ENCODE measurements around the gene HIRA. TPM values are rescaled to one million over a fixed set of nuclear protein-coding genes. Genes with fewer than 3 reads are reported as not detected.
A peak's percentile ranks its signal among the peaks of the same experiment; 100 is the strongest.
"Not testable (repeated sequence)": the region's sequence is repeated elsewhere in the genome, so short reads cannot be mapped to it uniquely, and the experiment has no call there.

The HIRA gene
- total RNA-seq, 1 experiment from 2014 or later, result 20.0 TPM

GRCh38 chr22:19330205-19330604 lies 101.3 kb downstream of the HIRA start:
- H3K9me3 ChIP-seq (ENCODE audit: low read length), result not testable (repeated sequence)
- H3K36me3 ChIP-seq (ENCODE audit: insufficient read depth, low read length), result peaks cover 58% of the 10 kb centered on the region

GRCh38 chr22:19329454-19329853 lies 102.1 kb downstream of the HIRA start:
- Histone ChIP-seq H3K4me3 (ENCODE audit: low read length) (no peak overlapping the region), H3K9ac (ENCODE audit: low read length) (no peak overlapping the region), H3K9me2 (replicated peaks; ENCODE audit: insufficient read depth, low read length) (no peaks in the 10 kb centered on the region), H3K27me3 (ENCODE audit: low read length) (no peaks in the 10 kb centered on the region), H3K79me2 (ENCODE audit: low read length) (no peaks in the 10 kb centered on the region), H3K27ac (ENCODE audit: low read length) (no peak overlapping the region), H3K4me2 (ENCODE audit: low read depth, low read length, poor library complexity, severe bottlenecking) (no peak overlapping the region), H3K4me1 (ENCODE audit: low read length) (no peaks in the 10 kb centered on the region), H3K9me3 (ENCODE audit: low read length) (peaks cover 9% of the 10 kb centered on the region), H2AFZ (ENCODE audit: low read length) (no peak overlapping the region), H3K36me3 (ENCODE audit: insufficient read depth, low read length) (peaks cover 50% of the 10 kb centered on the region), H4K20me1 (ENCODE audit: insufficient read depth, low read depth, low read length) (no peaks in the 10 kb centered on the region)
- no peak for DNase-seq

More at GRCh38 chr22:19330205-19330604, 101.3 kb downstream of the HIRA start:
- not testable (repeated sequence) for H3K27ac ChIP-seq (ENCODE audit: low read length); H3K9ac ChIP-seq (ENCODE audit: low read length); H3K4me3 ChIP-seq (ENCODE audit: low read length); H4K20me1 ChIP-seq (ENCODE audit: insufficient read depth, low read depth, low read length); H3K4me2 ChIP-seq (ENCODE audit: low read depth, low read length, poor library complexity, severe bottlenecking); H3K27me3 ChIP-seq (ENCODE audit: low read length); H3K9me2 ChIP-seq (replicated peaks; ENCODE audit: insufficient read depth, low read length); H2AFZ ChIP-seq (ENCODE audit: low read length); H3K4me1 ChIP-seq (ENCODE audit: low read length); DNase-seq; H3K79me2 ChIP-seq (ENCODE audit: low read length)

GRCh38 chr22:19325296-19325948 lies 106.1 kb downstream of the HIRA start:
- Histone ChIP-seq H2AFZ (ENCODE audit: low read length) (no peak overlapping the region), H3K4me2 (ENCODE audit: low read depth, low read length, poor library complexity, severe bottlenecking) (no peak overlapping the region), H3K79me2 (ENCODE audit: low read length) (no peaks in the 10 kb centered on the region), H3K36me3 (ENCODE audit: insufficient read depth, low read length) (peaks cover 22% of the 10 kb centered on the region), H3K9ac (ENCODE audit: low read length) (no peak overlapping the region), H3K4me3 (ENCODE audit: low read length) (no peak overlapping the region), H3K27me3 (ENCODE audit: low read length) (no peaks in the 10 kb centered on the region), H4K20me1 (ENCODE audit: insufficient read depth, low read depth, low read length) (no peaks in the 10 kb centered on the region), H3K9me3 (ENCODE audit: low read length) (peaks cover 5% of the 10 kb centered on the region), H3K4me1 (ENCODE audit: low read length) (no peaks in the 10 kb centered on the region), H3K9me2 (replicated peaks; ENCODE audit: insufficient read depth, low read length) (no peaks in the 10 kb centered on the region), H3K27ac (ENCODE audit: low read length) (no peak overlapping the region)
- peak; percentile 41 for DNase-seq

- not testable (repeated sequence) for H3K36me3 ChIP-seq (ENCODE audit: insufficient read depth, low read length); H2AFZ ChIP-seq (ENCODE audit: low read length); H3K27ac ChIP-seq (ENCODE audit: low read length); H3K4me1 ChIP-seq (ENCODE audit: low read length); H3K79me2 ChIP-seq (ENCODE audit: low read length); H3K9me2 ChIP-seq (replicated peaks; ENCODE audit: insufficient read depth, low read length); H3K27me3 ChIP-seq (ENCODE audit: low read length); H3K4me2 ChIP-seq (ENCODE audit: low read depth, low read length, poor library complexity, severe bottlenecking); H3K4me3 ChIP-seq (ENCODE audit: low read length); H4K20me1 ChIP-seq (ENCODE audit: insufficient read depth, low read depth, low read length); H3K9me3 ChIP-seq (ENCODE audit: low read length); H3K9ac ChIP-seq (ENCODE audit: low read length); DNase-seq
Observed at GRCh38 chr22:19323420-19323819, 108.1 kb downstream of the HIRA start.

GRCh38 chr22:19321757-19322156 lies 109.8 kb downstream of the HIRA start:
- Histone ChIP-seq H3K27me3 (ENCODE audit: low read length) (no peaks in the 10 kb centered on the region), H3K4me3 (ENCODE audit: low read length) (no peak overlapping the region), H3K9me3 (ENCODE audit: low read length) (peaks cover 12% of the 10 kb centered on the region), H3K9ac (ENCODE audit: low read length) (no peak overlapping the region), H4K20me1 (ENCODE audit: insufficient read depth, low read depth, low read length) (no peaks in the 10 kb centered on the region), H3K4me2 (ENCODE audit: low read depth, low read length, poor library complexity, severe bottlenecking) (no peak overlapping the region), H3K9me2 (replicated peaks; ENCODE audit: insufficient read depth, low read length) (no peaks in the 10 kb centered on the region), H3K27ac (ENCODE audit: low read length) (no peak overlapping the region), H3K36me3 (ENCODE audit: insufficient read depth, low read length) (0 out of 2 replicates have a peak, but pooled peaks cover 7% of the 10 kb centered on the region), H3K4me1 (ENCODE audit: low read length) (no peaks in the 10 kb centered on the region), H3K79me2 (ENCODE audit: low read length) (no peaks in the 10 kb centered on the region), H2AFZ (ENCODE audit: low read length) (no peak overlapping the region)
- no peak for DNase-seq

GRCh38 chr22:19320136-19320535 lies 111.4 kb downstream of the HIRA start:
- H3K9me3 ChIP-seq (ENCODE audit: low read length), result peaks cover 18% of the 10 kb centered on the region
- H3K27me3 ChIP-seq (ENCODE audit: low read length); H3K9ac ChIP-seq (ENCODE audit: low read length); DNase-seq; H4K20me1 ChIP-seq (ENCODE audit: insufficient read depth, low read depth, low read length); H3K79me2 ChIP-seq (ENCODE audit: low read length); H3K27ac ChIP-seq (ENCODE audit: low read length); H3K9me2 ChIP-seq (replicated peaks; ENCODE audit: insufficient read depth, low read length); H3K4me1 ChIP-seq (ENCODE audit: low read length); H3K4me3 ChIP-seq (ENCODE audit: low read length); H3K4me2 ChIP-seq (ENCODE audit: low read depth, low read length, poor library complexity, severe bottlenecking); H2AFZ ChIP-seq (ENCODE audit: low read length); H3K36me3 ChIP-seq (ENCODE audit: insufficient read depth, low read length): not testable (repeated sequence)

GRCh38 chr22:19319281-19319680 lies 112.3 kb downstream of the HIRA start:
- no peaks in the 10 kb centered on the region for H3K79me2 ChIP-seq (ENCODE audit: low read length)
- H3K27me3 ChIP-seq (ENCODE audit: low read length), result no peaks in the 10 kb centered on the region
- DNase-seq, result no peak

GRCh38 chr22:19317865-19318264 lies 113.7 kb downstream of the HIRA start:
- H3K4me3 ChIP-seq (ENCODE audit: low read length), result no peak overlapping the region
- peaks cover 13% of the 10 kb centered on the region for H3K9me3 ChIP-seq (ENCODE audit: low read length)
- H3K79me2 ChIP-seq (ENCODE audit: low read length), result no peaks in the 10 kb centered on the region
- H3K36me3 ChIP-seq (ENCODE audit: insufficient read depth, low read length), result 0 out of 2 replicates have a peak, but pooled peaks cover 7% of the 10 kb centered on the region
- DNase-seq, result no peak
- H3K27me3 ChIP-seq (ENCODE audit: low read length), result no peaks in the 10 kb centered on the region
- no peaks in the 10 kb centered on the region for H3K4me1 ChIP-seq (ENCODE audit: low read length)
- no peak overlapping the region for H2AFZ ChIP-seq (ENCODE audit: low read length)
- no peak overlapping the region for H3K4me2 ChIP-seq (ENCODE audit: low read depth, low read length, poor library complexity, severe bottlenecking)
- no peaks in the 10 kb centered on the region for H4K20me1 ChIP-seq (ENCODE audit: insufficient read depth, low read depth, low read length)
- no peaks in the 10 kb centered on the region for H3K9me2 ChIP-seq (replicated peaks; ENCODE audit: insufficient read depth, low read length)
- no peak overlapping the region for H3K9ac ChIP-seq (ENCODE audit: low read length)
- H3K27ac ChIP-seq (ENCODE audit: low read length), result no peak overlapping the region

More at GRCh38 chr22:19319281-19319680, 112.3 kb downstream of the HIRA start:
- no peak overlapping the region for H2AFZ ChIP-seq (ENCODE audit: low read length)
- peaks cover 13% of the 10 kb centered on the region for H3K9me3 ChIP-seq (ENCODE audit: low read length)
- H3K4me1 ChIP-seq (ENCODE audit: low read length), result no peaks in the 10 kb centered on the region
- H3K9ac ChIP-seq (ENCODE audit: low read length), result no peak overlapping the region
- no peak overlapping the region for H3K4me3 ChIP-seq (ENCODE audit: low read length)
- H3K36me3 ChIP-seq (ENCODE audit: insufficient read depth, low read length), result 0 out of 2 replicates have a peak, but pooled peaks cover 7% of the 10 kb centered on the region
- H3K4me2 ChIP-seq (ENCODE audit: low read depth, low read length, poor library complexity, severe bottlenecking), result no peak overlapping the region
- no peaks in the 10 kb centered on the region for H3K9me2 ChIP-seq (replicated peaks; ENCODE audit: insufficient read depth, low read length)
- no peak overlapping the region for H3K27ac ChIP-seq (ENCODE audit: low read length)
- H4K20me1 ChIP-seq (ENCODE audit: insufficient read depth, low read depth, low read length), result no peaks in the 10 kb centered on the region

All from Karpas-422 (cell line).